Stimulated activated CD8-positive, alpha-beta memory T cell treated with anti-CD3 and anti-CD28 coated beads, Interleukin-15, amount 100 ng/mL, for 1 hour (primary cell): ENCODE results near the gene PMPCA.
A peak's percentile ranks its signal among the peaks of the same experiment; 100 is the strongest.
"Not testable (repeated sequence)": the region's sequence is repeated elsewhere in the genome, so short reads cannot be mapped to it uniquely, and the experiment has no call there.

Source experiments
- DNase-seq: peaks from one replicate; pipeline ENCODE4 v3.0.0-alpha.2; 2020; ENCODE audit warnings: low read depth

The PMPCA gene

GRCh38 chr9:136394312-136395019 is 16.0 kb upstream of the PMPCA start:
- DNase-seq: no peak

GRCh38 chr9:136395020-136395340 is 15.5 kb upstream of the PMPCA start:
- DNase-seq: no peak

DNA sequence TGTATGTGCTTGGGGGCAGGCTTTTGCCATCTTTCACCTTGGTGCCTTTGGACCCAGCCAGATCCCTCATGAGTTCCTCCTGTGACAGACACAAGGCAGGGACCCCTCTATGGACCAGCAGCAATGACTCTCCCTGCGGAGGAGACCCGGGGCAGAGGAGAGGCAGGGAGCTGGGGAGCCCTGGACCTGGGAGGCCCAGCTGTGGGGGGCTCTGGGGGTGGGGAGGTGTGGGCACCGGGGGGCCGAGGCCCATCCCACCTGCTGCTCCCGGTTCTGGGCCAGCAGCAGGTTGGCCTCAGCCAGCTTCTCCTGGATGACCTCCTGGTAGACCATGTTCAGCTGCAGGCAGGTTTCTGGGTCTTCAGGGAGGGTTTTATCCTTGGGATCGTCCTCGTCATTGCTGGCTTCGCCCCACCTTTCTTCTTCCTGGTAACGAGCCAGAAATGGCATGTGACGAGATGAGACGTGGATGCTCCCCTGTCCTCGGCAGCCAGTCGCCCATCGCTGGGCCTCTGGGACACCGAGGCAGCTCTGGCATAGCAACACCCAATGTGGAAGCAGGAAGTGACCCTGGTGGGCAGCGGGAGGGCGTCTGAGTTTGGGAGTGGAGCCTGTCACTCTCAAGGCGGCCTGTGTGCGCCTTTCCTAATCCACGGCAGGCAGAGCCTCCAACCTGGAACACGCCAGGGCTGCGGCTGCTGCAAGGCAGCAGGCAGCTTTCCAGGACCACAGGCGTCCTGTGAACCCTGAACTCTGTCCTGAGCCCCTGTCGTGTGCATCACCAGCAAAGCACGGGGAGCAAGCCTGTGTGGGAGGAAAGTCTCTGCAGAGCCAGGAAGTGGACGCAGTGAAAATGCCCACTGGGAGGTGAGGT is 14.9 kb upstream of the PMPCA start:
- no peak for DNase-seq

DNA sequence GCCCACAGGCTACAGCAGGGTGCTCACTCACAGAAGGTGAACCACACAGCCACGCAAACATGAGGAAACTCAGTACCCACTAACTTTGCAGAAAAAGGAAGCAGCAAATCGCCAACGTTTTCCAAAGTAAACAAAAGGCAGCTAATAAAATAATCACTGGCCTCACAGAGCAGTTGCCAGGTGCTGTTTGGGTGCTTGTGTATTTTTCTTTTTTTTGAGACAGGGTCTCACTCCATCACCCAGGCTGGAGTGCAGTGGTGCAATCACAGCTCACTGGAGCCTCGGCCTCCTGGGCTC is 14.3 kb upstream of the PMPCA start:
- no peak for DNase-seq

- no peak for DNase-seq
Measured at GRCh38 chr9:136397643-136398042, 12.8 kb upstream of the PMPCA start.

GRCh38 chr9:136398286-136398685 is 12.2 kb upstream of the PMPCA start:
- DNase-seq: no peak

- DNase-seq: no peak
Measured at GRCh38 chr9:136399176-136400037, 11.1 kb upstream of the PMPCA start.

GRCh38 chr9:136400038-136400834 is 10.2 kb upstream of the PMPCA start, which contains the start of gene SNAPC4:
SNAPC4 (minus strand) TSS chr9:136400170; CDS start chr9:136398428, 1,742 bp downstream.
- peak; percentile 65 for DNase-seq

- DNase-seq: no peak
Measured at GRCh38 chr9:136401173-136401922, 9.1 kb upstream of the PMPCA start.

DNA sequence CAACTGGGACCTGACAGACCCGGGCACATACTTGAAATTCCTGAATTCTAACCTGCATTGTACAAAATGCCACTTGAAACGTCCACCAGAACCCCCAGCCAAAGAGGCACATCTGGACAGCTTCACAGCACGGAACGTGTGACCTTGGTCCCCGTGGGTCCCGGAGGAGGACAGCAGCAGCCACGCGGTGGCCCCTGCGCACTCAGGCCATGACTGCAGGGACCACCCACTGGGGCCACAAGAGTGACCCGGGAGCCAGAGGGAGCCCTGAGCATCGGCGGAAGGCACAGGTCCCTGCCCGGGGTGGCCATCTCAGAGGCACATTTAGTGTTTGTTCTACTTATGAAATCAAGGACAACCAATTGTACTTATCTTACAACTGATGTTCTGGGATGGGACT is 8.4 kb upstream of the PMPCA start:
- no peak for DNase-seq

DNA sequence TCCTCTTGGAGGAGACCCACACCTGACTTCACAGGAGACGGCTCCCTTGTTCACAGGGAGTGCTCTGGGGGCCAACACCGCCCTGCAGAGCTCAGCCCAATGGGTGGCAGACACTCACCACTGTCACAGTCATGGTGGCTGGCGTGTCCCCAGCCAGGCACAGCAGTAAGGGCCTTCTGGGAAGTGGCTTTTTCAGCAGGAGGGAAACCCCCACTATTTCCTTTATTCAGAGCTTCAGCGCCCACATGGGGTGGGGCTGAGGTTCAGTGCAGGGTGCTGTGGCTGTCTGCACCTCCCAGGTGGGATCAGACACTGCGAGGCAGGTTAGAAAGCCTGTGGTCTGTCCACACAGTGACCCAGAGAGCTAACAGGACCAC is 6.9 kb upstream of the PMPCA start:
- peak; percentile 52 for DNase-seq

DNA sequence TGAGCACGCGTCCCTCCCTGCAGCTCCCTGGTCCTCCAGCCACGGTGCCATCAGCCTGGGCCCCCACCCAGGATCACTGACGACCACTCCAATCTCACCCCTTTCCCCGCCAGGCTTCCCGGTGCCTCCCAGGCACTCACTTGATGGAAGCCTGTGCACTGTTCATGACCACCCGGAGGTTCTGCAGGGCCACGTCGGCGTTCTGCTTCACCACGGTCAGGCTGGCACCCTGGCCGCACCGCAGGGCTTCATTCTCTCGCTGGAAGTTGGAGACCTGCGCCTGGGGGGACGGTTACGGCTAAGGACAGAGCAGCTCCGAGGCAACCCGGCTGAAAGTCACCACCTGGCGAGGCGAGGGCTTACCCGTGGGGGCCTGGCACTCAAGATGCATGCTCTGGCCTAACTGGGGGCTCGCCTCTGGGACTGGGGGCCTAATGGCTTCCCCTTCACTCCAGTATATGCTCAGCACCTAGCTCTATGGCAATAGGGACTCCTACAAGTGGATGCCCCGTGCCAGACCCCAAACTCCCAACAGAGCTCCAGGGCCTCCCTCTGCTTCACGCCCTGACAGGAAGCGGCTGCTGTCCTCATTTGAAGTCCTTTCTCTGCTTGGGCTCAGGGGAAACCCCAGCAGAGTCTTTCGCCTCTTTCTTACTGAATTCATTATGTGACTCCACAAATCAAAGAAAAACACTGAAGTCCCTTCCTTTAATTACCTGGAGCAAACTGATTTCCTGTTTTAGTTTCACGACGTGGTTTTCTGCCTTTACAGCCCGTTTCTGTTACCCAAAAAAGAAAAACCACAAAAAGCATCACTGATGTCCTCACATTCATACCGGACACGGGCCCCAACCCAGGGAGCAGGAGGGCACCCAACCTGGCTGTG is 6.3 kb upstream of the PMPCA start:
- no peak for DNase-seq

GRCh38 chr9:136404801-136405136 is 5.7 kb upstream of the PMPCA start:
- DNase-seq: no peak

DNA sequence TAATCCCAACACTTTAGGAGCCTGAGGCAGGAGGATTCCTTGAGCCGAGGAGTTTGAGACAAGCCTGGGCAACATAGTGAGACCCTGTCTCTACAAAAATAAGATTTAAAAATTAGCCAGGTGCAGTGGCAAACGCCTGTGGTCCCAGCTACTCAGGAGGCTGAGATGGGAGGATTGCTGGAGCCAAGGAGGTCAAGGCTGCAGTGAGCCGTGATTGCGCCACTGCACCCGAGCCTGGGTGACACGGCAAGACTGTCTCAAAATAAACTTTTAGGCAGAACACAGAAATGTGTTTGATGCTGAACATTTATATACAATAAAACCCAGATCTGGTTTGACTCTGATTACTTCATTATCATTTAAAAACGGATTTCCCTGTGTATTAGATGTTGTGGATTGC is 5.0 kb upstream of the PMPCA start:
- DNase-seq: no peak

- not testable (repeated sequence) for DNase-seq
Measured at GRCh38 chr9:136405904-136406303, 4.6 kb upstream of the PMPCA start.

- DNase-seq: not testable (repeated sequence)
Measured at GRCh38 chr9:136407061-136407460, 3.4 kb upstream of the PMPCA start.

DNA sequence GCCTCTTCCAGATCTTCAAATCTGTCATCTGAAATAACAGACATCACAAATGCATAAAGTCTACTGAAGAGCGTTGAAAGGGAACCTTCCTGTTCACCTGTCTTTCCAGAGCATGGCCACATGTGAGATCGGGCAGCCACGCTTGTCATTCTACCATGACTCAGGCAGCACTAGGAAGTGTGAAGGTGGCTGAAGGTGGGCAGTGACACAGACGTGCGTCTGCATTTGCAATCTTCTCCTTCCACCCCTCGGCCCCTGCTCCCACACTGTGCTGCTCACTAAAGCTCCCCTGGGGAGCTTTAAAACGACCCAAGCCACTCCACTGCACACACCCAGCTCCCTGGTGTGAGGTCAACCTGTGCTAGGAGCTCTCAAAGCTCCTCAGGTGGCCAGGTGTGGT is 2.5 kb upstream of the PMPCA start:
- DNase-seq: no peak

GRCh38 chr9:136409557-136410455 is 652 bp upstream of the PMPCA start:
- DNase-seq: no peak

- DNase-seq: no peak
Measured at GRCh38 chr9:136411378-136411777, 920 bp downstream of the PMPCA start.
